Small intestine (tissue), 7 donors: ENCODE data around the gene FOXRED1. TPM values are rescaled to one million over a fixed set of nuclear protein-coding genes. Genes with fewer than 3 reads are reported as not detected.

ENCODE experiments used
- DNase-seq, 2 donors: peaks; one replicate each; pipeline versions ENCODE4 v3.0.0 to v3.0.0-alpha.2; 2013
- FAIRE-seq: peaks from 2 replicates; lab custom pipeline; 2012; peaks lifted over from hg19 to GRCh38; lab: Jason Lieb, UNC
- H3K27ac ChIP-seq, 3 donors: one replicate each; pipeline ENCODE4 v1.5.1; 2013; ENCODE audit warnings: low read length in 2 of 3, mild to moderate bottlenecking in 2 of 3, control low read depth in 1 of 3, inconsistent platforms in 1 of 3, low read depth in 1 of 3, moderate library complexity in 1 of 3
- H3K27me3 ChIP-seq, 3 donors: one replicate each; pipeline ENCODE4 v1.6.1; 2013; ENCODE audit warnings: low read length in 3 of 3, inconsistent platforms in 1 of 3; ENCODE audit not compliant: control insufficient read depth in 3 of 3, insufficient read depth in 3 of 3
- H3K36me3 ChIP-seq, 3 donors: one replicate each; pipeline ENCODE4 v1.6.1; 2013; ENCODE audit warnings: low read length in 3 of 3, inconsistent platforms in 1 of 3, low read depth in 1 of 3, mild to moderate bottlenecking in 1 of 3, moderate library complexity in 1 of 3; ENCODE audit not compliant: control insufficient read depth in 3 of 3, insufficient read depth in 2 of 3
- H3K4me1 ChIP-seq, 3 donors: one replicate each; pipeline ENCODE4 v1.6.1; 2013; ENCODE audit warnings: low read length in 2 of 3, inconsistent platforms in 1 of 3, low read depth in 1 of 3, mild to moderate bottlenecking in 1 of 3, moderate library complexity in 1 of 3; ENCODE audit not compliant: control insufficient read depth in 3 of 3, insufficient read depth in 2 of 3
- H3K4me3 ChIP-seq, 3 donors: one replicate each; pipeline ENCODE4 v1.5.1; 2013; ENCODE audit warnings: low read length in 3 of 3, control low read depth in 1 of 3, inconsistent platforms in 1 of 3, low read depth in 1 of 3, mild to moderate bottlenecking in 1 of 3, moderate library complexity in 1 of 3
- H3K9me3 ChIP-seq, 2 donors: one replicate each; pipeline ENCODE4 v1.6.1; 2013; ENCODE audit warnings: low read depth in 1 of 2, low read length in 1 of 2; ENCODE audit not compliant: control insufficient read depth in 2 of 2, insufficient read depth in 1 of 2
- WGBS, 3 donors: extraction: QIAGEN DNeasy Blood & Tissue Kit; methylation state at CpG; one replicate each; pipeline ENCODE4 v1.1.7; 2013; 5-methylcytosine and 5-hydroxymethylcytosine counted together
- polyA plus RNA-seq, 4 donors: library from polyadenylated mRNA; stranded (reverse) in 3 of 4; unstranded in 1 of 4; fragments of 200-250 nt in 3 of 4; fragments of 120-200 nt in 1 of 4; gene quantifications; one replicate each; pipeline versions ENCODE4 v1.2.1 to v1.2.3, GENCODE V29; 2013
- donor health status: healthy with polysubstance abuse.
- donor health status: control.
- donor health status: control.
- donor health status: Bipolar disorder and iron deficiency.
- donor health status: healthy.

FOXRED1 gene
- polyA plus RNA-seq, 4 donors, result 13.8 to 36.1 (median 27.6) TPM

DNA sequence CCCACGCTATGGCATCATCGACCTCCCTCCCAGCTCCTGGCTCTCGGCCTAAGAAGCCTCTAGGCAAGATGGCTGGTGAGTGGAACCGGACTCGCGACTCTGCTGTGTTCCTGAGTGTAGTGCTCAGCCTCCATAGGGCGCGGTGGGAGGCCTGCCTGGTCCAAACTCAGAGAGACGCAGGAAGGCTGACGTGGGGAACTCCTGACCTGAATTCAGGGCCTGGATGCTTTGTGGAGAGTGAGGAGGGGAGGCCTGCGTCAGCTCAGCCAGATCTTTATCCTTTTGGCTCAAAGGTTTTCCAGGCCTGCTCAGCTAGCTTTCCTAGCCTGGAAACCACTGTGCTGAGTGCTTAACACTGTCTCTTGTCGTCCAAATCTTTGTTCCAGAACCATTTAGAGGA lies 21.9 kb downstream of the FOXRED1 start:
- Histone ChIP-seq H3K9me3 (no peaks in the 10 kb centered on the region), H3K4me1 (no peaks in the 10 kb centered on the region), H3K4me3 (no peak overlapping the region), H3K27ac (no peak overlapping the region), H3K27me3 (no peaks in the 10 kb centered on the region), H3K36me3 (peaks cover 8 to 52% (median 19%) of the 10 kb centered on the region in 3 donors)
- DNase-seq, result no peak
- no peak for FAIRE-seq
- WGBS, 3 donors, result 88 to 93% (median 92%) methylated on average over 12 of the region's 12 CpGs

DNA sequence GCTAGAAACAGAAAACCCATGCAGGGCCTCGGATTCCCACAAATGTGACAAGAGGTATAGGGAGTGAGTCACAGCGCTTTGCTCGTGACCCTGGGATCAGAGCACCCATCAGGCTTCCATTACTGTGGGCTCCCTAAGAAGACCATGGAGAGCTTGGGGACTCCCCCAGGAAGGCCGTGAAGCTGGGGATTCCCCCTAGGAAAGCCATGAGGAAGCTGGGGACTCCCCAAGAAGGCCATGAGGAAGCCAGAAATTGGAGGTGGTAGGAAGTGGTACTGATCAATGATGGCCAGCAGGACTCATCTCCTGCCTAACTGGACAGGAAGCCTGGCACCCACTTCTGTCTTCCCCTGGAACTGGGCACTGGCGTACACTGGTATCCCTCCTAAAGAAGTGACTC lies 24.8 kb downstream of the FOXRED1 start:
- peaks cover 8 to 51% (median 19%) of the 10 kb centered on the region in 3 donors for H3K36me3 ChIP-seq
- no peaks in the 10 kb centered on the region for H3K27me3 ChIP-seq
- no peak overlapping the region for H3K27ac ChIP-seq
- 76 to 84% (median 76%) methylated on average over 5 of the region's 5 CpGs for WGBS, 3 donors
- no peak for DNase-seq
- no peak for FAIRE-seq
- no peaks in the 10 kb centered on the region for H3K4me1 ChIP-seq
- no peaks in the 10 kb centered on the region for H3K9me3 ChIP-seq
- H3K4me3 ChIP-seq, result no peak overlapping the region

DNA sequence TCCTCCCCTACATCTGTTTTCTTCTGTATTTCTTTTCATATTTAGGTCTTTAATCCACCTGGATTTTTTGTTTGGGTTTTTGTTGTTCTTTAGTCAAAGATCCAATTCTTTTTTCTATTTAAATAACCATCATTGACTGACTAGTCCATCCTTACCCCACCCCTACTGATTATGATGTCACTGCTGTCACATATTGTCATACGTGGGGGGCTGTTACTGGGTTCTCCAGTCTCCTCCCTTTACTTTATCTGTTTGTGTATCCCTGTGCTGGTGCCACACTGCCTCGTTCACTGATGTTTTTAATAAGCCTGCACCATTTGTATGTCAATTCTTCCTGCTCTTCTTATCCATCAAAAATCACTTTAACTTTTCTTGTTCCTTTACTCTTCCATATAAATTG lies 28.1 kb downstream of the FOXRED1 start:
- DNase-seq (no peak), FAIRE-seq (no peak)
- Histone ChIP-seq H3K27me3 (no peaks in the 10 kb centered on the region), H3K4me3 (no peak overlapping the region), H3K27ac (no peak overlapping the region), H3K36me3 (peaks cover 6 to 40% (median 10%) of the 10 kb centered on the region in 3 donors), H3K4me1 (no peaks in the 10 kb centered on the region), H3K9me3 (no peaks in the 10 kb centered on the region)
- WGBS, 3 donors, result 57 to 79% (median 74%) methylated on average over 2 of the region's 2 CpGs

DNA sequence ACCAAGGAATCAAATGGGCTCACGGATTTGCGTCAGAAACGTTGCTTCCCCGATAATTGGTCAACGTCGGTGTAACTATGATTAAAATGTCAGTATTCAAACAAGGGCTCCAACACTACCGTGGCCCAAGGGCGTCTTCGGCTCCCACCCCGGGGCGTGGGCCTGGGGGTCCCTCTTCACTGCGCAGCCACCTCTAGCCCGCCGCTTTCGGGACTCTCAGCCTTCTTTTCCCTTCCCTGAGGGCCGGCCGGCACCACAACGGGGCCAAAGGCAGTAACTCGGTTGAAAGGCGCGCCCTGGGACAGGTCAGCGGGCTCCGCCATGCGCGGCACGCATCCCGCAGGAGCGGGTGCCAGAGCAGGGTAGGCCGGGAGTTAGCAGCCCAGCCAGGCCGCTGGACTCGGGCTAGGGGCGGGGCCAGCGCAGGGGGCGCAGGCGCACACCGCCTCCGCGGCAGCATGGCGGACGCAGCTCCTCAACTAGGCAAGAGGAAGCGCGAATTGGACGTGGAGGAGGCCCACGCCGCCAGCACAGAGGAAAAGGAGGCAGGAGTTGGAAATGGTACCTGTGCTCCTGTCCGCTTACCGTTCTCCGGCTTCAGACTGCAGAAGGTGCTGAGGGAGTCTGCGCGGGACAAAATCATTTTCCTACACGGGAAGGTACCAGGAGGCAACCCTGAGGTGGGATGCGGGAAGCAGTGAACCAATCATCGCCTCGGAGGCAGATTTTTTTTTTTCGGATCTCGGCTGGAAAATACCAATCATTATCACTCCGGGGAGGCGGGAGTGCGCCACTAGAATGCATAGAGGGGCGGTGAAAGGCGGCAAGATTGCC lies 34.9 kb downstream of the FOXRED1 start, which contains the start of gene DCPS:
DCPS (plus strand) TSS at position 438 of the 834 bp plus-strand sequence; CDS start at position 459, 21 bp downstream.
- DNase-seq, result peak; percentile 85 to 95
- Histone ChIP-seq H3K4me3 (peak within 1 kb of the TSS; percentile 49 to 73 (median 66)), H3K27me3 (no peaks in the 10 kb centered on the region), H3K9me3 (no peaks in the 10 kb centered on the region), H3K36me3 (peaks cover 0 to 17% (median 0%) of the 10 kb centered on the region in 3 donors), H3K4me1 (peaks cover 0 to 8% (median 2%) of the 10 kb centered on the region in 3 donors), H3K27ac (peak within 1 kb of the TSS; percentile 70 to 88 (median 84))
- no peak for FAIRE-seq
- whole genome bisulfite sequencing, 3 donors, result 1 to 2% (median 2%) methylated on average over 58 to 61 of the region's 61 CpGs

DNA sequence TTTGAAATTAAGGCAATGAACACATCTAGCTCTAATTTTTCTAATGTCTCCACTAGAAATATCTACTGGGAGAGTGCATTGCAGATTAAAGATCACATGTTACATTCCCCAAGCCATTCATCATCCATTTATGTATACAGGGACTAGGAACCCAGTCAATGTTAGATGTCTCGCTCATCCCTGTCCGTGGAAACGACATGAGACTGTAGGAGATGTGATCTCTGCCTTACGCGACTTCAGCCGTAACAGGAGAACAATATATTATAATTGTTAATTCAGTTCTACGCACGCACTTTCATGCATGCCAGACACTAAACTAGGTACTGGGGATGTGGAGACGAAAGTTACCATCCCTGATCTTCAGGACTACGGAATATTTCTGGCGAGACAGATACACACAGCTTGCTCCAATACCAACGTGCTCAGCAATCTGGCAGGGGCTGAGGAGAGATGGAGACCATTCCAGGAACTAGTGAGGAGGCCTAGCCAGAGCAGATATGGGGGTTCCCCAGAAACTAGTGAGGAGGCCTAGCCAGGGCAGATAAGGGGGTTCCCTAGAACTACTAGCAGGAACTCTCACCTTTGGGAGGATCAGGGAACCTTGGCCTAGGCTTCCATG lies 35.6 kb downstream of the FOXRED1 start:
- H3K4me1 ChIP-seq, result peaks cover 0 to 8% (median 2%) of the 10 kb centered on the region in 3 donors
- no peak for FAIRE-seq
- H3K4me3 ChIP-seq, result peak overlapping the region; percentile 49 to 73 (median 66)
- H3K27ac ChIP-seq, result peak overlapping the region in 2 of 3 donors; percentile 70 to 88
- no peaks in the 10 kb centered on the region for H3K9me3 ChIP-seq
- no peaks in the 10 kb centered on the region for H3K27me3 ChIP-seq
- WGBS, 3 donors, result 41 to 55% (median 46%) methylated on average over 12 of the region's 12 CpGs
- DNase-seq, result no peak
- H3K36me3 ChIP-seq, result peaks cover 0 to 17% (median 0%) of the 10 kb centered on the region in 3 donors

DNA sequence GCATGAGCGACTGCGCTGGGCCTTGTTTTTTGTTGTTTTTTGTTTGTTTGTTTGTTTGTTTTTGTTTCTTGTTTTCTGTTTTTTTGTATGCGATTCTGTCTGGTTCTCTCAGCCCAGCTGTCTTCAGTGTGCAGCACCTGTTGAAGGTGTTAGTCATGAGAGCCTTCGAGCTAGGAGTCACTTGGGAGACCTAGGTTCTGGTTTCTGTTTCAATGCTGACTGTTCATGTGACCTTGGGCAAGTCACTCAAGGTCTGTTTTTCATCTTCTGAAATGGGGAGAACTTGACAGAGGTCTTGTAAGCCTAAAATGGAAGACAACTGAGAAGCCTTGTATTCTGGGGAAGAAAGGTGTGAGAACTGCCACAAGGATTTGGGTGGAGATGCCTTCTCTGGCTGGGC lies 36.7 kb downstream of the FOXRED1 start:
- WGBS, 3 donors, result 79 to 84% (median 83%) methylated on average over 4 of the region's 4 CpGs
- Histone ChIP-seq H3K27me3 (no peaks in the 10 kb centered on the region), H3K27ac (no peak overlapping the region), H3K9me3 (no peaks in the 10 kb centered on the region), H3K36me3 (peaks cover 0 to 16% (median 0%) of the 10 kb centered on the region in 3 donors), H3K4me3 (no peak overlapping the region), H3K4me1 (peaks cover 0 to 8% (median 2%) of the 10 kb centered on the region in 3 donors)
- FAIRE-seq (no peak), DNase-seq (no peak)

DNA sequence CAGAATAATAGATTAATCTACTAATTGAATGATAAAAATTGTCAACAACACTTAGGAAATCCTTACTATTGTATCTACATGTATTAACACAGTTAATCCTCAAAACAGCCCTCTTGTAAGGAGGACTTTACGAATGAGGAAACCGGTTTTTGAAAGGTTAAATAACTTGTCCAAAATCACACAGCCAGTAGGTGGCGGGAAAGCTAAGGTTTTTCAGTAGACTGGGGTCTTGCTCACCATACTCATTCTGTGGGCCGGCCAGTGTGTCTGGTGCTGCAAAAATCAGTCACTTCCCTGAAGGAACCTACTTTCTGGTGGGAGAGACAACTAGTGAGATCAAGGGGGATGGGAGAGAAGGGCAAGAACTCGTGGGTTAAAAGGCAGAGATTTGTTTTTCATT lies 38.8 kb downstream of the FOXRED1 start:
- Histone ChIP-seq H3K27ac (no peak overlapping the region), H3K4me3 (no peak overlapping the region), H3K27me3 (no peaks in the 10 kb centered on the region), H3K36me3 (peaks cover 0 to 20% (median 0%) of the 10 kb centered on the region in 3 donors), H3K9me3 (no peaks in the 10 kb centered on the region), H3K4me1 (peaks cover 0 to 10% (median 2%) of the 10 kb centered on the region in 3 donors)
- DNase-seq (no peak), FAIRE-seq (no peak)
- 49 to 79% (median 53%) methylated on average over 5 of the region's 5 CpGs for WGBS, 3 donors

DNA sequence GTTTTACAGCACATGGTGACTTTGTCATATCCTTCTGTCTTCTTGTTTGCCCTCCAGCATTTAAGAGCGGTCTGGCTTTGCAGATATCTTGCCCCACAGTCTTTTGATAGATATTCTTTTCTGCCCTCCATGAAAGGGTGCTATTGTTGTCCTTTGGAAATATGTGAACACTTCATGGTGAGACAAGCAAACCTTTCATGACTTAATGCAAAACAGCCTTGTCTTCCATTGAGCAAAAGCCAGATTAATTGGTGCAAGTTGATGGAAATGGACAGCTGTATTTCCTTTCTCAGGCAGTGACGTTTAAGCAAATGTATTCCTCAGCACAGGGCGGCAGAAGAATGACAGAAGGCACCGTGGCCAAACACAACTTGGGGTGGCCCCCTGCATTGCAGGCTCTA lies 39.3 kb downstream of the FOXRED1 start:
- H3K36me3 ChIP-seq, result peaks cover 0 to 18% (median 0%) of the 10 kb centered on the region in 3 donors
- DNase-seq, result no peak
- H3K27ac ChIP-seq, result no peak overlapping the region

More for the DNA sequence above, 39.3 kb downstream of the FOXRED1 start:
- no peak for FAIRE-seq
- peaks cover 0 to 14% (median 2%) of the 10 kb centered on the region in 3 donors for H3K4me1 ChIP-seq
- H3K4me3 ChIP-seq, result no peak overlapping the region
- 81 to 89% (median 85%) methylated on average over 4 of the region's 4 CpGs for WGBS, 3 donors
- H3K27me3 ChIP-seq, result no peaks in the 10 kb centered on the region
- H3K9me3 ChIP-seq, result no peaks in the 10 kb centered on the region
